DMS153 treated with DMSO at 0.1 percent for 48 hours (cell line): ENCODE results near the gene SPEM1.

Experiments
- DNase-seq: peaks from one replicate; lab custom pipeline; 2025; ENCODE audit not compliant: unreplicated experiment; lab: John Stamatoyannopoulos, UW

SPEM1 gene

GRCh38 chr17:7398612-7399011 lies 21.5 kb upstream of the SPEM1 start:
- DNase-seq, result no peak

- DNase-seq, result no peak
Observed at GRCh38 chr17:7403043-7403726, 16.9 kb upstream of the SPEM1 start.

- DNase-seq, result no peak
Observed at GRCh38 chr17:7403727-7403976, 16.5 kb upstream of the SPEM1 start.

GRCh38 chr17:7403977-7404736 lies 16.0 kb upstream of the SPEM1 start, which contains the start of gene TMEM256:
Gene TMEM256 (minus strand): TSS chr17:7404097. CDS start chr17:7404084, 13 bp downstream.
- DNase-seq, result peak; percentile 78

- DNase-seq, result no peak
Observed at GRCh38 chr17:7404737-7405349, 15.3 kb upstream of the SPEM1 start.

GRCh38 chr17:7405350-7406234 lies 14.5 kb upstream of the SPEM1 start:
- DNase-seq, result no peak

- DNase-seq, result no peak
Observed at GRCh38 chr17:7406235-7406825, 13.8 kb upstream of the SPEM1 start.

GRCh38 chr17:7407082-7407481 lies 13.0 kb upstream of the SPEM1 start:
- DNase-seq, result no peak

GRCh38 chr17:7407485-7408251 lies 12.5 kb upstream of the SPEM1 start, which contains the start of gene NLGN2:
Gene NLGN2 (plus strand): TSS chr17:7407845. CDS start chr17:7408256, 411 bp downstream.
- DNase-seq, result no peak

- no peak for DNase-seq
Observed at GRCh38 chr17:7408252-7408727, 11.8 kb upstream of the SPEM1 start.

- DNase-seq, result no peak
Observed at GRCh38 chr17:7408863-7409262, 11.3 kb upstream of the SPEM1 start.

GRCh38 chr17:7409716-7410115 lies 10.4 kb upstream of the SPEM1 start:
- DNase-seq, result no peak

- DNase-seq, result no peak
Observed at GRCh38 chr17:7410634-7411426, 9.3 kb upstream of the SPEM1 start.

- DNase-seq, result no peak
Observed at GRCh38 chr17:7411427-7411750, 8.7 kb upstream of the SPEM1 start.

- no peak for DNase-seq
Observed at GRCh38 chr17:7413346-7413985, 6.7 kb upstream of the SPEM1 start.

- no peak for DNase-seq
Observed at GRCh38 chr17:7414837-7415236, 5.3 kb upstream of the SPEM1 start.

- DNase-seq, result no peak
Observed at GRCh38 chr17:7415784-7416183, 4.3 kb upstream of the SPEM1 start.

- DNase-seq, result no peak
Observed at GRCh38 chr17:7416323-7416722, 3.8 kb upstream of the SPEM1 start.
